Vagina (tissue), 2 donors: ENCODE results near the gene GASK1B.

Experiments used
- POLR2A ChIP-seq, 2 donors: fragments of 450-650 bp; IDR thresholded peaks; one replicate each; pipeline ENCODE4 v1.6.1; 2017; ENCODE audit warnings: antibody characterized with exemption in 2 of 2, mild to moderate bottlenecking in 2 of 2, moderate library complexity in 2 of 2
- TF ChIP-seq, protein P1 (sequence below), 3 experiments: fragments of 450-650 bp in 2 of 3; fragments of 200-600 bp in 1 of 3; sonication (generic) in 1 of 3; IDR thresholded peaks; one replicate each; pipeline ENCODE4 v1.5.1; 2017 to 2019; ENCODE audit warnings: antibody characterized with exemption in 3 of 3, mild to moderate bottlenecking in 2 of 3, moderate library complexity in 2 of 3

DNA sequence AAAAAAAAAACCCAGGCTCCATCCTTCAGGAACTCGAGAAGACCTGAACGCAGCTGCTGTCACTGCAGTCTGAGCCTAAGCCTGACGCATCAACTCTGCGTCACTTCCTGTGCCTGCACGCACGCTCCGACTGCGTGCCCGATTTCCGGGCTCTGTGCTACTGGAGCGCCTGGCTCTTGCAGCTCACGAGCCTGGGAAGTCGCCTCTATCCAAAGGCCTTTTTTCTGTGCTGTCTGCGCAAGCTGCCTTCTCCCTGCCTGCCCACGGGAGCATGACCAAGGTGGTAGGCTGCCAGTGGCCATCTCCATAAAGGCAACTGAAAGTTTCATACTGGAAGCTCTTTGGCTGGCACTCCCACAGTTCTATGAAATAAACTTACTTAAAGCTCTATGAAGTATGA, 9.9 kb upstream of the GASK1B start:
- no peak for TF ChIP-seq POLR2A (IDR thresholded peaks at IDR 0.05)
- TF ChIP-seq, protein P1, sequence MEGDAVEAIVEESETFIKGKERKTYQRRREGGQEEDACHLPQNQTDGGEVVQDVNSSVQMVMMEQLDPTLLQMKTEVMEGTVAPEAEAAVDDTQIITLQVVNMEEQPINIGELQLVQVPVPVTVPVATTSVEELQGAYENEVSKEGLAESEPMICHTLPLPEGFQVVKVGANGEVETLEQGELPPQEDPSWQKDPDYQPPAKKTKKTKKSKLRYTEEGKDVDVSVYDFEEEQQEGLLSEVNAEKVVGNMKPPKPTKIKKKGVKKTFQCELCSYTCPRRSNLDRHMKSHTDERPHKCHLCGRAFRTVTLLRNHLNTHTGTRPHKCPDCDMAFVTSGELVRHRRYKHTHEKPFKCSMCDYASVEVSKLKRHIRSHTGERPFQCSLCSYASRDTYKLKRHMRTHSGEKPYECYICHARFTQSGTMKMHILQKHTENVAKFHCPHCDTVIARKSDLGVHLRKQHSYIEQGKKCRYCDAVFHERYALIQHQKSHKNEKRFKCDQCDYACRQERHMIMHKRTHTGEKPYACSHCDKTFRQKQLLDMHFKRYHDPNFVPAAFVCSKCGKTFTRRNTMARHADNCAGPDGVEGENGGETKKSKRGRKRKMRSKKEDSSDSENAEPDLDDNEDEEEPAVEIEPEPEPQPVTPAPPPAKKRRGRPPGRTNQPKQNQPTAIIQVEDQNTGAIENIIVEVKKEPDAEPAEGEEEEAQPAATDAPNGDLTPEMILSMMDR (IDR thresholded peaks at IDR 0.05) = no peak
